ENCODE measurements around the gene PCSK4.

GRCh38 chr19:1509602-1510441, 19.7 kb upstream of the PCSK4 start:
- no peak for TF ChIP-seq ZNF558 (tag by site-specific recombination; IDR thresholded peaks at IDR 0.05)
- TF ChIP-seq ZFP41 (tag by site-specific recombination; IDR thresholded peaks at IDR 0.05; ENCODE audit: borderline replicate concordance): no peak
- TF ChIP-seq, protein P1, sequence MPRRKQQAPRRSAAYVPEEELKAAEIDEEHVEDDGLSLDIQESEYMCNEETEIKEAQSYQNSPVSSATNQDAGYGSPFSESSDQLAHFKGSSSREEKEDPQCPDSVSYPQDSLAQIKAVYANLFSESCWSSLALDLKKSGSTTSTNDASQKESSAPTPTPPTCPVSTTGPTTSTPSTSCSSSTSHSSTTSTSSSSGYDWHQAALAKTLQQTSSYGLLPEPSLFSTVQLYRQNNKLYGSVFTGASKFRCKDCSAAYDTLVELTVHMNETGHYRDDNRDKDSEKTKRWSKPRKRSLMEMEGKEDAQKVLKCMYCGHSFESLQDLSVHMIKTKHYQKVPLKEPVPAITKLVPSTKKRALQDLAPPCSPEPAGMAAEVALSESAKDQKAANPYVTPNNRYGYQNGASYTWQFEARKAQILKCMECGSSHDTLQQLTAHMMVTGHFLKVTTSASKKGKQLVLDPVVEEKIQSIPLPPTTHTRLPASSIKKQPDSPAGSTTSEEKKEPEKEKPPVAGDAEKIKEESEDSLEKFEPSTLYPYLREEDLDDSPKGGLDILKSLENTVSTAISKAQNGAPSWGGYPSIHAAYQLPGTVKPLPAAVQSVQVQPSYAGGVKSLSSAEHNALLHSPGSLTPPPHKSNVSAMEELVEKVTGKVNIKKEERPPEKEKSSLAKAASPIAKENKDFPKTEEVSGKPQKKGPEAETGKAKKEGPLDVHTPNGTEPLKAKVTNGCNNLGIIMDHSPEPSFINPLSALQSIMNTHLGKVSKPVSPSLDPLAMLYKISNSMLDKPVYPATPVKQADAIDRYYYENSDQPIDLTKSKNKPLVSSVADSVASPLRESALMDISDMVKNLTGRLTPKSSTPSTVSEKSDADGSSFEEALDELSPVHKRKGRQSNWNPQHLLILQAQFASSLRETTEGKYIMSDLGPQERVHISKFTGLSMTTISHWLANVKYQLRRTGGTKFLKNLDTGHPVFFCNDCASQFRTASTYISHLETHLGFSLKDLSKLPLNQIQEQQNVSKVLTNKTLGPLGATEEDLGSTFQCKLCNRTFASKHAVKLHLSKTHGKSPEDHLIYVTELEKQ (tag by site-specific recombination; IDR thresholded peaks at IDR 0.05; ENCODE audit: borderline replicate concordance): no peak
- no peak for TF ChIP-seq ZNF274 (IDR thresholded peaks at IDR 0.05; ENCODE audit: low read length)
- TF ChIP-seq ZNF274 (tag by site-specific recombination; IDR thresholded peaks at IDR 0.05; ENCODE audit: borderline replicate concordance): no peak
- no peak for TF ChIP-seq ZNF658 (tag by site-specific recombination; IDR thresholded peaks at IDR 0.05)
- TF ChIP-seq, protein P2, sequence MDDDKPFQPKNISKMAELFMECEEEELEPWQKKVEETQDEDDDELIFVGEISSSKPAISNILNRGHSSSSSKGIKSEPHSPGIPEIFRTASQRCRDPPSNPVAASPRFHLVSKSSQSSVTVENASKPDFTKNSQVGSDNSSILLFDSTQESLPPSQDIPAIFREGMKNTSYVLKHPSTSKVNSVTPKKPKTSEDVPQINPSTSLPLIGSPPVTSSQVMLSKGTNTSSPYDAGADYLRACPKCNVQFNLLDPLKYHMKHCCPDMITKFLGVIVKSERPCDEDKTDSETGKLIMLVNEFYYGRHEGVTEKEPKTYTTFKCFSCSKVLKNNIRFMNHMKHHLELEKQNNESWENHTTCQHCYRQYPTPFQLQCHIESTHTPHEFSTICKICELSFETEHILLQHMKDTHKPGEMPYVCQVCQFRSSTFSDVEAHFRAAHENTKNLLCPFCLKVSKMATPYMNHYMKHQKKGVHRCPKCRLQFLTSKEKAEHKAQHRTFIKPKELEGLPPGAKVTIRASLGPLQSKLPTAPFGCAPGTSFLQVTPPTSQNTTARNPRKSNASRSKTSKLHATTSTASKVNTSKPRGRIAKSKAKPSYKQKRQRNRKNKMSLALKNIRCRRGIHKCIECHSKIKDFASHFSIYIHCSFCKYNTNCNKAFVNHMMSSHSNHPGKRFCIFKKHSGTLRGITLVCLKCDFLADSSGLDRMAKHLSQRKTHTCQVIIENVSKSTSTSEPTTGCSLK (tag by site-specific recombination; IDR thresholded peaks at IDR 0.05): no peak
- no peak for TF ChIP-seq ZNF121 (tag by site-specific recombination; IDR thresholded peaks at IDR 0.05)
- no peak for TF ChIP-seq ATF2 (tag by site-specific recombination; IDR thresholded peaks at IDR 0.05; ENCODE audit: low read depth)
- TF ChIP-seq CTCF (tag by site-specific recombination; IDR thresholded peaks at IDR 0.05): no peak
- TF ChIP-seq, protein P3, sequence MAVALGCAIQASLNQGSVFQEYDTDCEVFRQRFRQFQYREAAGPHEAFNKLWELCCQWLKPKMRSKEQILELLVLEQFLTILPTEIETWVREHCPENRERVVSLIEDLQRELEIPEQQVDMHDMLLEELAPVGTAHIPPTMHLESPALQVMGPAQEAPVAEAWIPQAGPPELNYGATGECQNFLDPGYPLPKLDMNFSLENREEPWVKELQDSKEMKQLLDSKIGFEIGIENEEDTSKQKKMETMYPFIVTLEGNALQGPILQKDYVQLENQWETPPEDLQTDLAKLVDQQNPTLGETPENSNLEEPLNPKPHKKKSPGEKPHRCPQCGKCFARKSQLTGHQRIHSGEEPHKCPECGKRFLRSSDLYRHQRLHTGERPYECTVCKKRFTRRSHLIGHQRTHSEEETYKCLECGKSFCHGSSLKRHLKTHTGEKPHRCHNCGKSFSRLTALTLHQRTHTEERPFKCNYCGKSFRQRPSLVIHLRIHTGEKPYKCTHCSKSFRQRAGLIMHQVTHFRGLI (tag by site-specific recombination; IDR thresholded peaks at IDR 0.05): no peak
- TF ChIP-seq IKZF3 (tag by site-specific recombination; IDR thresholded peaks at IDR 0.05): no peak

All from HEK293 (cell line).